SH-SY5Y (cell line): ENCODE results near the gene PGBD5.

ENCODE experiments used
- GATA2 ChIP-seq: IDR thresholded peaks from 2 replicates; pipeline ENCODE4 v1.6.1; 2011; ENCODE audit warnings: mild to moderate bottlenecking, low read depth, low read length
- GATA3 ChIP-seq: IDR thresholded peaks from 2 replicates; pipeline ENCODE4 v1.6.1; 2011; ENCODE audit warnings: low read depth, mild to moderate bottlenecking, low read length, moderate library complexity

The PGBD5 gene

GRCh38 chr1:230341162-230341546 is 85.0 kb downstream of the PGBD5 start:
- no peak for TF ChIP-seq GATA2
- TF ChIP-seq GATA3: no peak

GRCh38 chr1:230340526-230341161 is 85.5 kb downstream of the PGBD5 start:
- no peak for TF ChIP-seq GATA3
- TF ChIP-seq GATA2: no peak

GRCh38 chr1:230339033-230339432 is 87.1 kb downstream of the PGBD5 start:
- TF ChIP-seq GATA3 (no peak), GATA2 (no peak)

- TF ChIP-seq GATA3: no peak
Measured at GRCh38 chr1:230337266-230337665, 88.9 kb downstream of the PGBD5 start.

GRCh38 chr1:230335861-230336522 is 90.1 kb downstream of the PGBD5 start:
- no peak for TF ChIP-seq GATA2
- no peak for TF ChIP-seq GATA3

GRCh38 chr1:230334447-230334837 is 91.7 kb downstream of the PGBD5 start:
- TF ChIP-seq GATA3 (no peak), GATA2 (no peak)

GRCh38 chr1:230333590-230334446 is 92.3 kb downstream of the PGBD5 start:
- TF ChIP-seq GATA2 (no peak), GATA3 (no peak)

- no peak for TF ChIP-seq GATA3
- TF ChIP-seq GATA2: no peak
Measured at GRCh38 chr1:230332575-230333066, 93.5 kb downstream of the PGBD5 start.

- TF ChIP-seq GATA2 (no peak), GATA3 (no peak)
Measured at GRCh38 chr1:230332061-230332460, 94.1 kb downstream of the PGBD5 start.

- TF ChIP-seq GATA3: no peak
- TF ChIP-seq GATA2: no peak
Measured at GRCh38 chr1:230330157-230330556, 96.0 kb downstream of the PGBD5 start.

- TF ChIP-seq GATA2 (no peak), GATA3 (no peak)
Measured at GRCh38 chr1:230328342-230329015, 97.7 kb downstream of the PGBD5 start.

- TF ChIP-seq GATA3 (no peak), GATA2 (no peak)
Measured at GRCh38 chr1:230327892-230328284, 98.2 kb downstream of the PGBD5 start.

- no peak for TF ChIP-seq GATA3
- TF ChIP-seq GATA2: no peak
Measured at GRCh38 chr1:230326971-230327891, 98.9 kb downstream of the PGBD5 start.

GRCh38 chr1:230323686-230324085 is 102.4 kb downstream of the PGBD5 start:
- TF ChIP-seq GATA2 (no peak), GATA3 (no peak)

GRCh38 chr1:230322967-230323547 is 103.1 kb downstream of the PGBD5 start:
- TF ChIP-seq GATA2: no peak
- TF ChIP-seq GATA3: no peak
